HUDEP-2 (cell line): ENCODE data around the gene KCND3.

Experiments
- DNase-seq, 76 experiments: peaks; one replicate each; lab custom pipeline; 2025; ENCODE audit not compliant: unreplicated experiment in 76 of 76; lab: John Stamatoyannopoulos, UW

Gene KCND3

GRCh38 chr1:111961016-111961415, 28.5 kb downstream of the KCND3 start:
- DNase-seq: no peak

DNA sequence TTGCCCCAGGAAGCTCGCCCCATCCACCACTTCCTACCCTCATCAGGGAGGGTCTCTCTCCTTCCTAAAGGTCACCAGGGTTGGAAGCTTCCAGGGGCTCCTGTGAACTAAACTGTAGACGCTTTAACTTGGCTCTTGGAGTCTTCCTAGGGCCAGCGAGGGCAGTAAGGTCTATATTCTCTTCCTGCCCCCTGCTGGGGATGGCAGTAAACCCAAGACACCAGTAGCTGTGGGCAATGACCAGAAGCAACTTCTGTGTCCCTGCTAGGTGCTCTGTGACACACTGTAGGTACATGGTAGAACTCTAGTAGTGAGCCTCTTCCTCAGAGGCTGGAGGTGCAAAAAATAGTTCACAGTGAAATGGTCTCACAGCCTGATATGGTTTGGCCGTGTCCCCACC, 30.0 kb downstream of the KCND3 start:
- DNase-seq: peak in 1 of 76 experiments; percentile 0

GRCh38 chr1:111958851-111959250, 30.6 kb downstream of the KCND3 start:
- no peak for DNase-seq

DNA sequence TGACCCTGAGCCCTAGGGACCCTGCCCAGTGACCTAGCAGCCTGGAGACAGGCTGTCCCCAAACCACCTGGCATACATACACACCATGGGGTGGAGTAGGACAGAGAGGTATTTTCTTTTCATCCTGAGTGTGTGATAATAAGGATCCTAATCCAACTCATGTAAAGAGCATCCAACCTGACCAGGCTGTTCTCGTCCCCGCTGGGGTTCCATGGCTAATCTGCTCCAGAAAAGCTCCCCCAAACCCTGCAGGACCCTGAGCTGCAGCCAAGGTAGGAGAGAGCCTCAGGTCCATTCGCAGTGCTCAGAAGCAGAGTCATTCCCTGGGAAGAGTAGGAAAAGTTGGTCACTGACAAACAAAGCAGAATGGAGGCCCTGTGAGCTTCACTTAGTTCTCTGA, 31.4 kb downstream of the KCND3 start:
- no peak for DNase-seq

DNA sequence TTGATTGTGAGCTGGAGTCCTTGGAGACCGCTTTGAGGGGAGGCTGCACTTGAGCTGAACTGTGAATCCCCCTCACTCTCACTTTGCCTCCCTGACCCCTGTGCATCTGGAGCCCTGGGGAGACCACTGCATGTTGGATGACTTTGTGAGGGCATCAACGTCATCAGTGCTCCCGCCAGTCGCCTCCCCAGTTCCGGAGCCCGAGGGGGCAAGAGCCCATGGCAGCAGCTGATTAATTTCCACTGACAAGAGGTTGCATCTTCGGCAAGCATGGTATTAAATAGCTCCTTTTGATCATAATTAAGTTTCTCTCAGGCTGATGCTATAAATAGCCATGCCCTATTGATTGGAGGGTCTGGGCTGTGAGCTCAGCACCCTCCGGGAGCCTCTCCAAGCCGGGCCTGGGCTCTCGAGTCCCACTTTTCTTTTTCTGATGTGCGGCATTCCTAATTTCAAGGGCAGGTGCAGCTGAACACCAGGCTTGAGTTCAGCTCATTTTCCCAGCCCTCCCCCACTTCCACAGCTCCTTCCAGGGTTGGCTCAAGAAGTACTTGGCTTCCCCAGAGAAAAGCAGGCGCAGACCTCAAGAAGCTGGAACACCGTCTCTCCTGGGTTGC, 33.2 kb downstream of the KCND3 start:
- no peak for DNase-seq

- no peak for DNase-seq
Observed at GRCh38 chr1:111955755-111956154, 33.7 kb downstream of the KCND3 start.

GRCh38 chr1:111953797-111954196, 35.7 kb downstream of the KCND3 start:
- no peak for DNase-seq

DNA sequence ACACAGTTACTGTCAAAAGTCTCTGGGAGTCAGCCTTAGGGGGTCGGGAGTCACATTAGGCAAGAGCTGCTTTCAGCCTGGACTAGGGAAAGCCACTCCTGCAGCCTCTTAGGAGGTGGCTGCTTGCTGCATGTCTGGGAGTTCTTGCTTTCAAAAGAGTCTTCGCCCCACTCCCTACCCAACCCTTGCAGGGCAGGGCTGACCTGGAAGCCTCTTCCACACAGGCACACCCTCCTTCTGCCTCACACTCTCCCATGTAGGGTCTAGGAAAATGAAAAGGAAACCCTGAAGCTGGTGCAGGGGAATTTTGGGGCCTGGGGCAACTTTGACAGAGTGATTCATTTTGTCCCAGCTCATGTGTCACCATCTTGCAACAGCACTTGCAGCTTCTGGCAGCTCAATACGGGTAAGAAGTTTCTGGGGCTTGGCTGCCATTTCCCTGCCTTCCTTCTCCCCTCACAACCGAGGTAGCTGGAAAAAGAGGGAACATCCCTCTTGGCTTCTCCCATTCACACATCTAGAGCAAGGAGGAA, 37.3 kb downstream of the KCND3 start:
- no peak for DNase-seq

DNA sequence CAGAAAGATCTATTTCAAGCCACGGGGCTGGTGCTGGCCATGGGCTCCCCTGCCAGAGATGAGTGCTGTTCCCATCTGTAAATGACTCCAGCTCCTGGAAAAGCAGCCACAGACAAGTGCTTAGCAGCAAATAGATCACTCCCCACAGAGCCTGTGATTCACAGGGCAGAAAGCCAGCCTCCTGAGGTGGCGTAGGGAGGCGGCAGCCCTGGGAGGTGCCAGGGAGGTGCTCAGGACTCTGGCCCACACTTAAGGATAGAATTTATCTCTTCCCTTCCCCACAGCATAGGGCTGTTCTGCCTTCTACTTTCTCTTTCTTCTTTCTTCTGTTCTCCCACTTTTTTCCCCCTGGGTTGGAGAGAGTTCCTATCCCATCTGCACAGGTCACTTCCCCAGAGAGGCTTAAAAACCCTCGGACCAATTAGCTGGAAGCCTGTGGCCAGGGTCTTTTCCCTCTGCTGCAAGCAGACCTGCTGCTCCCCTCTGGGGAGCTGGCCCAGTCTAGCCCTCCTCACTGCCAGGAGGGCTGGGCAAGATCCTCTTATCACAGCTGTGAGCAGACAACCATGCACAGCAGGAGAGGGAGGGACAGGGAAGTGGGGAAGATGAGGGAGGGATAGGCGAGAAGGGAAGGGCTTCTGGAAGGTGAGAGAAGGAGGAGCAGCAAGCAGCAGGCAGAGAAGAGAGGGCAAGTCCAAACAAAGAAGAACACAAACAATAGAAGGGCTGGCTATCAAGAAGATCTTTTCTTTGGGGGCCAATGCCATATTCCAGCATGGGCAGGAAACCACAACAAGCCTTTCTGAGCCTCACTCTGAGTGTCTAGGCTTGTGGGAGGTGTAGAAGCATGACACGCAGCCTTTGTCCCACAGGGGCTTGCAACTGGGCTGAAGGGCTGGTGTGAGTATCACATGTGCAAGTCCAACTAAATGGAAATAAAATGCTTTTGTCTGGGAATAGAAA, 41.0 kb downstream of the KCND3 start:
- DNase-seq: peak in 2 of 76 experiments; percentile 4 to 9

DNA sequence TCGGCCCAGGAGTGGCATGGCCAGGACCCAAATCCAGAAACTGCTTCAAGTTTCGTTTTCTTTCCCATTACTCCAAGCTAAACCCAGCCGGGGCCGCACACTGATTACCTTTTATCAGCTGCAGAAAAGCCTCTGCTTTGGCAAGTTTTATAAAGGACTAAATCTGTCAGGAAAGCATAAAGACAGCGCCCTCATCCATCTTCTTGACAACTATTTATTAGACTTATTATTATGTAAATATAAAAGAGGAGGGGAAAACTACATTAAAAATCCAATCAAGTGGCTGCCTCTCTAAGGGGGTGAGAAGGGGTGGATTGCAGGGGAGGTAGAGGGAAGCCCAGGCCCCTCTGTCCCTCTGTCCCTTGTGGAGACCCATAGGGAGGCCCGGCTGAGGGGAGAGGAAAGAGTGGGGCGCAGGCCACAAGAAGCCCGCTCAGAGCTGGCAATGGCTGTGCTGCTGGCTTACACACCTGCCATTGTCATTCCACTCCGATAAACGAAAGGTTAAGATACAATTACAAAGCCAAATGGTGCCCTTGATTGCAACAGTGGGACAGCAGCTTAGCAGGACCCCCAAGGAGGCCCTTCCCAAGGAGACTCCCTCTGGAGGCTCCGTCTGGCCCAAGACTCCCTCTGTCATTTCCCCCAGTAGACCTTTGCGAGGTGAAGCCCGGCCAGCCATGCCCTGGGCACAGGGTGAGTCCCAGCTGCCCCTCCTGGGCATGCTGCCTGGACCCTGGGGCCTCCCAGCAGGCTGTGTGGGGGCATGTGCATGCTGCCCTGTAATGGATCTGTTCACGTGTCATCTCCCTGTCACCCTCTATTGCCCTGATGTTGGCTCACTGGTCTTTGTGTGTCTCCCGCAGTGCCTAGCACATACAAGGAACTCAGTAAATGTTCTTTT, 45.4 kb downstream of the KCND3 start:
- DNase-seq: no peak

- DNase-seq: no peak
Observed at GRCh38 chr1:111943066-111943465, 46.4 kb downstream of the KCND3 start.

DNA sequence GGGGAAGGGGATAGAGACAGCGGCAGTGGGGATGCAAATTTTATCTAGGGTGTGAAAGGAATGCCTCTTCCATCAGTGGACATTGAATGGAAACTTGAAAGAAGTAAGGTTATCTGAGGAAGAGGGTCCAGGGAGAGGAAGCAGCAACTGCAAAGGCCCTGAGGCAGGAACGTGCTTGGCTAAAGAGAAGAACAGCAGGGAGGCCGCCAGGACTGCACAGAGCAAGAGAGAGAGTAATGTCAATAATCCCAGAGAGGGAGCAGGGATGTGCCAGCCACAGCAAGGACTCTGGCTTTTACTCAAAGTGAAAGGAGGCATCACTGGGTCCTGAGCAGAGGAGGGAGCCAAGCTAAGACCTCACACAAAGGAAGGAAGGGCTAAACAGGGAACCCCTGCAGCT, 50.9 kb downstream of the KCND3 start:
- no peak for DNase-seq

GRCh38 chr1:111938123-111938522, 51.3 kb downstream of the KCND3 start:
- DNase-seq: no peak

- DNase-seq: no peak
Observed at GRCh38 chr1:111937147-111937725, 52.2 kb downstream of the KCND3 start.

DNA sequence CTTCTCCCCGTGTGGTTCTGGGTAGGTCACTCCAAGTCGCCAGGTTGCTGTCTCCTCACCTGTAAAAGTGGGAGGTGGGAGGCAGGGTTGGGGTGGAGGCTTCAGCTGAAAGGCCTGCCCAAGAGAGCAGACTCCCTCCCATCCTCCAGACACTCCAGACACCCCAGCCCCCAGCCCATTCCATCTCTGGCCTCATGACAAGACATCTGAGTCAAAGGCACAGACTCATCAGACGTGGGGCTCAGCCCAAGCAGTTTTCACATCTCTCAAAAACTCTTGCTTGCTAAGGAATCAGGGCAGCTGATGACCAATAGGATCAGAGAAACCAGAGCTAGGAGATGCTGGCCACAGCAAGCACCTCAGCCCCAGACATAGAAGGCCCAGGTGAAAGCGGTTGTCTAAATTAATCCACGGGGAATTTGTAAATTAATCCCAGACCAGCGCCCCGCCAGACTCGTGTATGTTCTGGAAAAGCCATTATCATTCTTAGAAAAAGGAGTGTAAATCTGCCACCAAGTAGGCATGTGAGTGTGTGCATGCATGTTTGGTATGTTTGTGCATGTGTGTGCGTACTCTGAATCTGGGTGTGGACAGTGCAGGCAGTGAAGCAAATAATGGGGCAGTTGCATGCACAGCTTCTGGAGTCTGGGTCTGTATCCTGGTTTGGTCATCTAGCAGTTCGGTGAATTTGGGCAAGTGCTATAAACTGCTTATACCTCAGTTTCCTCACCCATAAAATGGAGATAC, 55.2 kb downstream of the KCND3 start:
- no peak for DNase-seq

GRCh38 chr1:111930356-111930755, 59.1 kb downstream of the KCND3 start:
- no peak for DNase-seq

DNA sequence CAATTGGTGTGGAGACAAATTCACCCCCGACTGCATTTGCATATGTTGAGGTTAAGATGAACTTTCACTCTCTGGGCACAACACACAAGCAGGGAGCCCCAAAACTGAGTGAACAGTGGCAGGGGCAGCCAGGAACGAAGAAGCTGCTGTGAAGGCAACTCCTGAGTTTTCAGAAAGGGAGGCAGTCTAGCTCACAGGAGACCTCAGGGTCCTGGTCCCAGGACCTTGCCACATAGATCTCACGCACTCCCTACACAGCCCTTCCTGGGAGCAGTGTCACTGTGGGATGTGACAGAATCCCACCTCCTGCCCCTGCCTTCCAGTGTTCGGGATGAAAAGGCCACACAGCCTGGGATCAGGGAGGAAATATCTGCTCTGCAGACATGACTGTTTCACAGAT, 60.9 kb downstream of the KCND3 start:
- DNase-seq: no peak

GRCh38 chr1:111927652-111928051, 61.8 kb downstream of the KCND3 start:
- DNase-seq: no peak

- no peak for DNase-seq
Observed at GRCh38 chr1:111924786-111925185, 64.7 kb downstream of the KCND3 start.

DNA sequence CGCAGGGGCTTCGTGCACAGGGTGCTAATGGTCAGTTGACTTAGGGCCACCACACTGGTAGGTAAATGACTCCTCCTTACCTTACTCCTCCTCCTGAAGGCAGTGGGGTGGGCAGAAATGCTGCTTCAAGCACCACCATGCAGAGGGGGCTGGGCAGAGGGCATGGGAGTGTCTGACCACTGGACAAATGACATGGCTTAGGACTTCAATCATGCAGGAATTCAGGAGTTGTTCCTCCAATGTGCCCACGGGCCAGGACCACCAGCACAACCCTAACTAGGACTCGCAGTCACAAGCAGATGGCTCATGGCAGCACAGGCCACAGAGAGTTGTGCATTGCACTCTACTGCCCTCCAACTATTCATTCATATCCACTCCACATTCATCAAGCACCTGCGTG, 65.7 kb downstream of the KCND3 start:
- no peak for DNase-seq
